ENCODE measurements around the gene GEMIN4.
"Not testable (repeated sequence)": the region's sequence is repeated elsewhere in the genome, so short reads cannot be mapped to it uniquely, and the experiment has no call there.

Gene GEMIN4

GRCh38 chr17:784143-784542, 32.1 kb upstream of the GEMIN4 start:
- in situ Hi-C loops (cut with MboI; ENCODE audit: low sequenced_read_pairs) = loop anchor here (25.0 kb wide), 1 partner anchor 203 kb away; the partner anchor contains the start of genes NXN and TIMM22

- in situ Hi-C loops (cut with MboI; ENCODE audit: low sequenced_read_pairs) = loop anchor here (25.0 kb wide), 1 partner anchor 205 kb away; the partner anchor contains the start of genes NXN and TIMM22
These were observed 30.0 kb upstream of the GEMIN4 start, which contains the start of the genes GLOD4 and MRM3 for GRCh38 chr17:781805-782731. Gene GLOD4 (minus strand): TSS chr17:782280. CDS start chr17:782255, 25 bp downstream. Gene MRM3 (plus strand): TSS chr17:782353. CDS start chr17:782379, 26 bp downstream.

- in situ Hi-C loops (cut with MboI; ENCODE audit: low sequenced_read_pairs) = loop anchor here (25.0 kb wide), 1 partner anchor 209 kb away; the partner anchor contains the start of genes NXN and TIMM22
These were observed 26.0 kb upstream of the GEMIN4 start for GRCh38 chr17:778096-778495.

GRCh38 chr17:774313-774584, 22.2 kb upstream of the GEMIN4 start:
- in situ Hi-C loops (cut with MboI; ENCODE audit: low sequenced_read_pairs) = no loop called here

DNA sequence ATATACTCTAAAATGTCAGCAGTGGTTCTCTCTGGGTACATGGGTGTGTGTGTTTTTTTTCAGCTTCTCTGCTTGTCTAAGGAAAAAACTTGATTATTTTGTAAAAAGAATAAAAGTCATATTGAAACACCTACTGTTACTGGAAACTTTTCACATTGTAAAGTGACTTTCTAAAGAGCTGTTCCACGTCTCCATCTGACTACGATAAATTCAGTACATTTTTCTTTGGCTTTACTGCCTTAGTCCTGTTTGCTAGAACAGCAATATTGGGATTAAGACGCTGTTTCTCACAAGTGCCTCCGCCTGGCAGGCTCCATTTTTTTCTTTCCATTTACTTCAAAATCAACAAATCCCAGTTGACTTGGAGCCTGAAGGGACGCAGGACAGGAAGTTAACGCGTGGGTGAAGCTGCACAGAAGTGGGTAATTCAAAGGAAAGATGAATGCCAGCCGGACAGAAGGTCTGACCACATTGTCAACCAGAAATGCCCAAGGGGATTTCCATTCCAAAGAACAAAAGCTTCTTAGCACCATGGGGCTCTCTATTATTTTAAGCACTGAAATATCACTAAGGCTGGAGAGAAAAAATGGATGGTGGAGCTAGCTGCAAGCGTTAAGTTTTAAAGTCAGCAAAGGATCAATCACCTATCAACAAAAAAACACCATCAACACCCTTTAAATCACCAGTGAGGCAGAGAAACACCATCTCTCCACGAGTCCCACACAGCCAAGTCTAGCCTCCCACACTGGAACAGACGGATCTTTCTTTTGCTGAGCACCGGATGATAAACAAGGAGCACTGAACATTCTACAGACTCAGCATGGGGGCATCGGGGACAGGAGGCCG, 21.6 kb upstream of the GEMIN4 start:
- in situ Hi-C loops (cut with MboI; ENCODE audit: low sequenced_read_pairs) = no loop called here

DNA sequence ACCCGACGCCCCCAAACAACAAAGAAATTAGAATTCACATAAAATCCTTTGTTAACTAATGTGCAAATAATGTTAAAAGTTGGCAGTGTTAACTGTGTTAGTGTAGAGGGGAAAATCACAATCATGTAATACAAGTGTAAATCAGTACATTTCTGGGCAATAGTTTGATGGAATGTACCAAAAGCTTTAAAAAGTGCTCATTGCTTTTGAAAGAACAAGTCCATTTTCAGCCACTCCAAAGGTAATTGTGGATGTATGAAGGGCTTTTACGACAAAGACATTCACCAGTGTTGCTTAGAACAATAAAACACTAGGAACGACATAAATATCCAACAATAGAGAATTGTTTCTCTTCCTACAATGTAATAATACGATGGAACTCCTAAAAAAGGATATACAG, 21.0 kb upstream of the GEMIN4 start:
- in situ Hi-C loops (cut with MboI; ENCODE audit: low sequenced_read_pairs) = no loop called here

GRCh38 chr17:767076-767475, 15.0 kb upstream of the GEMIN4 start:
- in situ Hi-C loops (cut with MboI; ENCODE audit: low sequenced_read_pairs) = no loop called here

DNA sequence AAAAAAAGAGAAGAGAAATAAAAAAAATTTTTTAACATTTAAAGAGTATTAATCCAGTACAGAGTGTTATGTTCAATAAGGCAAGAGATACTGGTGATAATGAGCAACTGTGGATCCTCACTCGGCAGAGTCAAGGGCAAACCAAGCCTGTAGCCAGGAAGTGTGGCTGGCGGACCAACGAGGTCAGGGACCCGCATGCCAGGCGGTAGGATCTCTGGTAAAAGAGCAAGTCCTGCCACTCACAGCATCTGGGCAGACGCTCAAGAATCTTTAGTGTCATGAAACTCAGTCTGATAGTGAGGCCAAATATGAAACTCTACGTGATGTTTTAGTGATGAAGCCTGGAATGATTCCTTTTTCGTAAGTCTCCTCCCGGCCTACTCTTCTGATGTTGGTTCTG, 8.3 kb upstream of the GEMIN4 start:
- in situ Hi-C loops (cut with MboI; ENCODE audit: low sequenced_read_pairs) = no loop called here

DNA sequence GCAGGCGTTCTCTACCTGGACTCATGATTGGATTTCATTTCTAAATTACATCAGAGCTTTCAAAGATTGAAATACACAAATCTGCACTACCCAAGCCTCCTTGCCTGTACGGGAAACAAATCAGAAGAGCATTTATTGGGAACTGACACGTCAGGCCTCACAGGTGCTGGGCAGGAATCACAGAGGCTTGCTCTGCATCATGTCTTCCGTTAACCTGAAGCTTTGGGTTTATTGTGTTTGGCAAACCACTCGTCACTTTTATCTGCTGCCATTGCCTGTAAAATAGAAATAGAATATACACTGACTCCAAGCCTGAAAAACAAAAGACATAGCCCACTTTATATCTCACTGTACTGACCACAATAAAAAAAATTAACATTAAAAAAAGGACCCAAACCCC, 7.9 kb upstream of the GEMIN4 start:
- in situ Hi-C loops (cut with MboI; ENCODE audit: low sequenced_read_pairs) = no loop called here

- in situ Hi-C loops (cut with MboI; ENCODE audit: low sequenced_read_pairs) = not testable (repeated sequence)
These were observed 4.0 kb upstream of the GEMIN4 start for GRCh38 chr17:756010-756567.

DNA sequence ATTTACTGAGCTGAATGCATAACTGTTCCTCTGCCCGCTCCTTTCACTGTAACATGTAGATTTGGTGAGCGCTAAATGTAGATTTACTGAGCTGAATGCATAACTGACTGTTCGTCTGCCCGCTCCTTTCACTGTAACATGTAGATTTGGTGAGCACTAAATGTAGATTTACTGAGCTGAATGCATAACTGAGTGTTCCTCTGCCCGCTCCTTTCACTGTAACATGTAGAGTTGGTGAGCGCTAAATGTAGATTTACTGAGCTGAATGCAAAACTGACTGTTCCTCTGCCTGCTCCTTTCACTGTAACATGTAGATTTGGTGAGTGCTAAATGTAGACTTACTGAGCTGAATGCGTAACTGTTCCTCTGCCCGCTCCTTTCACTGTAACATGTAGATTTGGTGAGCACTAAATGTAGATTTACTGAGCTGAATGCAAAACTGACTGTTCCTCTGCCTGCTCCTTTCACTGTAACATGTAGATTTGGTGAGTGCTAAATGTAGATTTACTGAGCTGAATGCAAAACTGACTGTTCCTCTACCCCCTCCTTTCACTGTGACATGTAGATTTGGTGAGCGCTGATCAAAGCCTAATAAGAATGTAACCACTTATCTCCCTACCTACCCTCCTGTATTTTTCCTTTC, 3.4 kb upstream of the GEMIN4 start:
- in situ Hi-C loops (cut with MboI; ENCODE audit: low sequenced_read_pairs) = not testable (repeated sequence)

- in situ Hi-C loops (cut with MboI; ENCODE audit: low sequenced_read_pairs) = no loop called here
These were observed 1.4 kb upstream of the GEMIN4 start for GRCh38 chr17:753418-753817.

GRCh38 chr17:752620-753219, 656 bp upstream of the GEMIN4 start:
- in situ Hi-C loops (cut with MboI; ENCODE audit: low sequenced_read_pairs) = no loop called here

GRCh38 chr17:751269-752001, 629 bp downstream of the GEMIN4 start:
- in situ Hi-C loops (cut with MboI; ENCODE audit: low sequenced_read_pairs) = no loop called here

DNA sequence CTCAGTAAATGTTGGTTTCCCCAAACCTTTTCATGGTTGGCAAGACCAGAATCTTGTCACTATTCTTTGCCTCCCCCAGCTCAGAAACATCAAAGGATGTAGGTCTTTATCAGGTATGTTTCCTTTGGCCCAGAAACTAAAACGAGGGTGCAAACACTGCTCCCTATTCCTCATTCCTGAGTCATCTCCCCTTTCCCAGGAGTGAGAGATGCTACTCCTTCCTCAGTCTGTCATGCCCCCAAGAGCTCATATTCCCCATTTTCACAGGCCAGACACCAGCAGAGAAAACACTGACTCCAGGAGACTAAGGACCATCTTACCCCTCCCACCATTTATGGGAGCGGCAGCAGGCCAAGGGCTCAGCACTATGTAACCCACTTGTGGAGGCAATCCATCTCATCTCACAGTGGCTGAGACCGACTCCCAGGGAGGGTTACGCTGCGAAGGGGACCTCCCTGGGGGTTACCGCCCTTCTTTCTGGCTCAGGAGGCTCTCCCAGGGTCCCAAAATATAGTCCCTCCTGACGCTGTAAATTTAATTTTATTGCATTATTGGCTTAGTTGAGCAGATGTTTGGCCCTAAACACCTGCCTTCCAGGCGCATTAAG, 1.5 kb downstream of the GEMIN4 start:
- in situ Hi-C loops (cut with MboI; ENCODE audit: low sequenced_read_pairs) = no loop called here

GRCh38 chr17:749359-749758, 2.7 kb downstream of the GEMIN4 start:
- in situ Hi-C loops (cut with MboI; ENCODE audit: low sequenced_read_pairs) = not testable (repeated sequence)

GRCh38 chr17:748604-749003, 3.5 kb downstream of the GEMIN4 start:
- in situ Hi-C loops (cut with MboI; ENCODE audit: low sequenced_read_pairs) = not testable (repeated sequence)

DNA sequence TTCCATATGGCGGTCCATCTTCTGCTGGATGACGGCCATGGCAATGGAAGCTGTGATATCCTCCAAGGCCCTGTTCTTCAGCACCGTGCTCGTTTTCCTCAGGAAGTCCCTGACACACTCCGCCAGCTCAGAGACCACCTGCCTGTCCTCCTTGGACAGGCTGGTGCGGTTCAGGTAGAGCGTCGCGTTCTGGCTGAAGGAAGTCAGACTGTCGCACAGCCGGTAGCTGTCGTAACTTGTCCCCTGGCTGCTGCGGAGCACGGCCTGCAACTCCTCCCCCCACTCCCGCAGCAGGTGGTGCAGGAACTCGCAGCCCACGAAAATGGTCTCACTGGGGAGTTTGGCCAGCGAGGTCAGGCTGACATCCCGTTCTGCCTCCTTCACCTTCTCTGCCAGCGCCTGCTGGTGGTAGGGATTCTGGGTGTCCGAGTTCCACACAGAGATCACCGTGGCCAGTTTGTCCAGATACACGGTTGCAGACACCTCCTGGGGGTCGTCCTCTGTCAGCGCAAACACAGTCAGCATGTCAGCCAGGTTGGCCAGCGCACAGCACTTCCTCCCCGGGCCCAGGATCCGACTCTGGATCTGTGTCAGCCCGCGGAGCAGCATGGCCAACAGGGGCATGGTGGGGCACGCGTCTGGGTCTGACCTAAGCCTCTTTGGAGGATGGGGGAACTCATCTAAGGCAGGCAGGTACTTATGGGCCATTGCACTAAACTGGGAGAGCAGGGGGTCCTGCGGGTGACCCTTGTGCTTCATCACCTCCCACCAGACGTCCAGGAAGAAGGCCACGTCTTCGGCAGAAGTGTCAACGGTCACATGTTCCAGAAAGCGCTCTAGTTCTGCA, 5.1 kb downstream of the GEMIN4 start:
- in situ Hi-C loops (cut with MboI; ENCODE audit: low sequenced_read_pairs) = no loop called here
